Measurements from ENCODE around the gene RRAD.

Gene RRAD

DNA sequence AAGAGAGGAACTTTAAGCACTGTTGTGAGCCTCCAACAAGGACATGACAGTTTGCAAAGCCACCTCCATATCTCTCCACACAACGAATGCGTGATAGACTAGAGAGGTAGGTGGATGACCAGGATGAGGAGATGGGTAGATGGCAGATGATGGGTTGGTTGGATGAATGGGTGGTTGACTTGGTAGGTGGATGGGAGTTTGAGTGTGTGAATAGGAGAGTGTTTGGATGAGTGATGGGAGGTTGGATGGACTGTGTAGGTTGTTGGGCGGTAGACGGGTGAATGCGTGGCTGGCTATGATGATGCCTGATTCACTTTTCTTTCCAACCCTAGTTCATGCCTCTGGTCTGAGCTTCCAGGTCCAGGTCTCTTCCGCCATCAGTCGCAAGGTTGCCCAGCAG is 10.8 kb downstream of the RRAD start:
- DNase-seq, result no peak

DNA sequence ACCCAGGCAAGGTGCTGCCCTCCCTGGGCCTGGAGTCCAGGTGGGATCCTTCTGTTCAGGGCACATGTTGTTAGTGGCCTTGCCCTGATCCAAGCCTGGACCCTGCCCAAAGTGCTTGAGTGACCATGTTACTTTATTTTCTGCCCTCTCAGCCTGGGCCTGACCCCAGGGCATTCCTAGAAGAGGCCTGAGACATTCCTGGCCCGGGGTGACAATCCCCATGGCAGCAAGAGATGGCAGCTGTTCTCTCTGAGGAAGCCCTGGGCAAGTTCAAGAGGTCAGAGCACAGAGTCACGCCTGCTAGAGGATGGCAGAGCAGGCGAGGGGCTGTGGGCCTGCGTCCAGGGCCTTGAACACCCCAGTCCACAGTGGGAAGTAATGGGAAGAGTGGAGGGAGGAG is 11.6 kb downstream of the RRAD start:
- no peak for DNase-seq

DNA sequence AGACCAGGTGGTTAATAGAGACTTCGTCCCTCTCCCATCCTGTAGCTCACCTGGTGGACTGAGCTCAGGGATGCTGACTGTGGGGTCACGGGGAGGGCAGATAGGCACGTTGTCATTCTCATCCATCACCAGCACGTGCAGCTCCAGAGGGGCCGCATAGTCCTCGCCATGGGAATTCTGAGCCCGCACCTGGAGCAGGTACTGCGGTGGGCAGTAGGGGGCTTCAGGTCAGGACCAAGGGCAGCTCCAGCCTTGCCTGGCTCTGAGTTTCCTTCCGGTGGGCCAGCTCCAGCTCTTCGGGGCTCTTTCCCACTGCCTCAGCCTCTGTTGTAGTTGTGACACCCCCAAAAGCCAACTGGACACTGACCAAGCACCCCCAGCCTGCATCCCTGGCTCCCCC is 12.3 kb downstream of the RRAD start:
- DNase-seq, result no peak

DNA sequence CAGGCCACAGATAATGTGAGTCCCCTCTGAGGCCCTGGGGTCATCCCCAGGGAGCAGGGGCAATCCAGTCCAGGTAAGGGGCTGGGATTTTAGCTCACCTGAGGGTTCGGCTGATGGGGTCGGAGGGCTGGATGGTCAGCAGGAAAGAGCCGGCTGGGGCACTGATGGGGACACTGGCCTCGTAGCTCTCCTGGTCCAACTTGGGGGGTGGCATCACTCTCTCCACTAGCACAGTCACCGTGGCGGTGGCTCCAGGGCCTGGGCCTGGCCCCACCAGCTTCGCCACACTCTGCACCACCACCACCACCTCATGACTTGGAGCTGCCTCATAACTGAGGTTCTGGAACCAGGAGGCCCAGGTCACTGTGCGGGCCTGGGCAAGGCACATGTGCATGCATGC is 13.5 kb downstream of the RRAD start:
- no peak for DNase-seq

DNA sequence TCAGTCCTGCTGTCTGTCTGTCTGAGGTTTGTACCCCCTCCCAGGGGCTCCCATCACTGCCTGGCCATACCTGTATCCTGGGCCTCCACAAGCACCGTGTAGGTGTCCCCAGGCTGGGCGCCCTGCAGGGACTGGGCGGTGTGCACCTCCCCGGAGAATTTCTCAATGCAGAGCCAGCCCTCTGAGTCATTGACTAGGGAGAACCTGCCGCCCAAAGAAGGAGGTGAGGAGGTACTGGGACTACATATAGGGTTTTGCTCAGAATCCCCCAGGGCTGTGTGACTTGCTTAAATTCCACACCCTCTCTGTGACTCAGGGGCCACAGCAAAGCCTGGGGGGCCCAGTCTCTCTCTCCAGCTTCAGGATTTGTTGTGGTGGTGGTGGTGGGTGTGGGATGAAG is 14.2 kb downstream of the RRAD start:
- no peak for DNase-seq

DNA sequence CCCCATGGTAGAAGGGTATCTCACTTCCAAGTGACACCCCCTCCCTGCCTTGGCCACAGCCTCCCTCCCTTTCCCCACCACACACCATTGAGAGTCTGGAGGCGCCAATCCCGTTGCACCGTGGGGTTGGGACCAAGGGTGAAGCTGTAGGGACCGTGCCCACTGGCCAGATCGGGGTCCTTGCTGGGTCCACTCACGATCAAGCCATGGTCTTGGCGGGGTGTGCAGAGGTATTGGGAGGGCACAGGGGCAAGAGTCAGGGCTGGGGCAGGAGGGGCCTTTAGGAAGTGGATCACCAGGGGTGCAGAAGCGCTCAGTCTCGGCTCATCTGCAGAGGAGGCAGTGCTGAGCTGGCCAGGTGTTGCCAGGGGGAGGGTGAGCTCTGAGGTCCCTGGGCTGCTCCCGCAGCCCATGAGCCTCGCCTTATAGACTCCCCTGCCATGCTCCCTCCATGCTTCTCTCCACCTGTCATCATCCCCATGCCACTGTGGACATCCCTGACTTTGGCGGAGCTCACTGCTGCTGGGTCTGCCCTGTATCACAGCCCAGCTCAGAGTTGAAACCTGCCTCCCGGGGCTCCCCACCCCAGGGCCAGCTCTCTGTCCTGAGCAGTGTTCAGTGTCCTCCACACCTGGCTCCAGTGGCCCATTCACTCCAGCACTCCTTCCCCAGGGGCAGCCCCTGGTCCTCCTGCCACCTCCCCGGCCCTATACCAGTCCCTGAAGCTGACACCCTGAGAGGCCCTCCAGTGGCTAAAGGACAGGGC is 15.0 kb downstream of the RRAD start:
- no peak for DNase-seq

DNA sequence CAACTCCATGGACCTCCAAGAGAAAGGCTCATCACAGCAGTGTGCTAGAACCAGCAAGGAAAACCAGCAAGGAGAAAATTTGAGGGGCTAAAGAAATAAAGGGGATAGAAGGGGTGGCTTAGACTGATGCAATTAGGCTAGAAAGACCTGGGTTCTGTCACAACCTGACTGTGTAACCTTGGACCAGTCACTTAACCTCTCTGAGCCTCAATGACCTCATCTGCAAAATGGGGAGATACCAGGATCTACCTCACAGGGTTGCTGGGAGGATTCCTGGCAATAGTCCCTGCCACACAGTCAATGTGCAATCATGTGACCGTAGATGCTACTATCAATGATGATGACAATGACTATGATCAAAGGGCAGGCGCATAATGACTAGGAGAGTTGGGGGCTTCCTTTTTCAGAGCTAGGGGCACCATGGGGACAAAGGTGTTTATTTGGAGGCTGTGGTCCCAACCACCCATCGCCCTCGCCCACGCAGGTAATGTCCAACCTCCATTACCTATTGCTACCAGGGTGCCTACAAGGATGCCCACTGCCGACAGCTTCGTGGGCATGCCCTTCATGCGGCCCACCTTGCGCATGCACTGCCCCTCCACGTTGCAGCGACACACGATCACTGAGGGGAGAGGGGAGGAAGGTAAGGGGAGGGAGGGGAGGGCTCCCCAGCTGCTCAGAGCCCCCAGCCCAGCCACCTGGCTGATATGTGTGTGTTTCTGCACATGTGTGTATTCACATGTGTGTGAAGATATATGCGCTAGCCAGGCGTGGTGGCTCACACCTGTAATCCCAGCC is 16.4 kb downstream of the RRAD start:
- DNase-seq, result no peak

DNA sequence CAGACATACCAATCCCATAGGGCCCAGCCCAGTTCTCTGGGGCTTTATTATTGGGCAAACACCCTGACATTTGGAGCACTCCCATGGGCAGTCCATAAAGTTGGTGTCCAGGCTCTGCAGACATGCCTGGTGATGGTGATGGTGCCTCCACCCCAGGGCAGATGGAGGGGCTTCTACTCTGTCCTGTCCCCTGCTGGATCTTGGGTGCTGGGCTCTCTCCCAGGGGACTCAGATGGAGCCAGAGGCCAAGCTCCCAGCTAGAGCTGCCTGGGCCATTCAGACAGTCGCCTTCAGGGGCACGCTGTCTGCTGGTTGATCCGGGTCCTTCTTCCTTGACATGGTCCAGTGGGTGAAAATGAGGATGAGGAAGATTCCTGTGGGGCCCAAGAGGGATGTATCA is 17.2 kb downstream of the RRAD start:
- no peak for DNase-seq

DNA sequence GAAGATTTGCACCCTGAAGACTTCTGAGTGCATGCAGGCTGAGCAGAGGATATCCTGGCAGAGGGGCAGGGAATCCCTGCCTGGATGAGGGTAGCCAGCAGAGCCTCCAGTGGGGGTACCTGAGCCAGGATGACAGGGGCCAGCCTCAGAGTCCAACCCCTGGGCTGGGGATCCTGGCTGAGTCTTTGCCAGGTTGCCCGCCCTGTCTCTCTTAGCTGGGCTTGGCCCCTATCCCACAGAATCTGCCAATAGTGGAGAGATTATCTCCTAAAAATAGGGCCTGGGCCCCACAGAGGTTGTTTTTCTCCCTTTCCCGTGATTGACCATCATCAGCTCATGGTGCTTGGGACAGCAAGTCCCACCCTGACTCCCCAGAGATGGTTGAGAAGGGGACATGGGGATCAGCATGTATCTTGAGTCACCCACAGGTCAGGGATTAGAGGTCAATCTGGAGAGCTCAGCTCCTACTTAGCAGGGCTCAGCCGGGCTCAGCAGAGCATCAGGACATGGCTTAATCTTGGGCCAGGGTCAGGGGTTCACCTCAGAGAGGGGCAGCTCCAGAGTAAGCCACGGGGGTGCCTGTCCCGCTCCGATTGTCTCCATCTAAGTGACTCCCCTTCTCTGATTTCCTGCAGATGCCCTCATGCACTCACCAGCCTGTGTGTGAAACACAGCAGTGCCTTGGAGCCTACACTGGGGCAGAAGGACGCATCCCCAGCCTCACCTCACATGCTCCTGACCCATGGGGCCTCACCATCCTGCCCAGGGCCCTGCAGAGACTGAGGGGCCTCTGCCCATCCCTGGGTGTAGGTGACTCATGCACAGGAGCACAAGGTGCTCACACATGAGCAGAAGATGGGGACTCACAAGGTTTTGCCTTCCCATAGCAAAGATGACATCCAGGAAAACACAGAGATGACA is 18.2 kb downstream of the RRAD start:
- DNase-seq, result no peak

DNA sequence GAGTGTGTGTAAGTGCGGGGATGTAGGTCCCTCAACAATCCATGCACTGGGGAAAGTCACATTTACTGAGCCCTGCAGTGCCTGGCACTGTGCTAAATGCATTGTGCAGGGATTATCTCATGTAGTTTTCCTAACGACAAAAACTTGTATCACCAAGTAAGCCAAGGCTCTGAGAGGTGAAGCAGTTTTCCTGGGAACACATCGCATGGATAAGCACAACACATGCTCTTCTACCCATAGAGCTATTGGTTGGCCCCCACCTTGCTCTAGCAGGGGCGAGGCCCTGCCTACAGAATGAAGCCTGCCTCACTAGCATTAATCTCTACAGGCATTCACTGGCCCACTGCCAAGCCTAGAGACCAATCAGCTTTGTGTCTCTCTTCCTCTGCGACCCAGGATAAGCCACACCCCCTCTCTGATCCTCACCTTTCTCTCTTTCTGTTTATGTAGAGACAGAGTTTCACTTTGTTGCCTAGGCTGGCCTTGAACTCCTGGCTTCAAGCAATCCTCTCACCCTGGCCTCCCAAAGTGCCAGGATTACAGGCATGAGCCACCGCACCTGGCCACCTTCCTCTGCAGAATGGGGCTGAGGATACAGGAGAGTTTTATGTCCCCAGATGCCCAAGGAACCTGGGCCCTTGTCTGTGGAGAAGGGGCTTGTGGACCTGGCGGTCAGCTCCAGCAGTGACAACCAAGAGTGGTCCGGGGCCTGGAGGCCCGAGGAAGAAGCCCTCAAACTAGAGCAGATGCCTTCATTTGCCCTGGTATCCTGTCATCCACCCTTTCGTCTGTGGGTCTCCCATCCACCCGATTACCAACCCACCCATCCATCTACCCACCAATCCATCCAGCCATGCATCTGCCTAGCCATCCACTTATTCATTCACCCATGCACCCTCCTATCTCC is 19.4 kb downstream of the RRAD start:
- no peak for DNase-seq

DNA sequence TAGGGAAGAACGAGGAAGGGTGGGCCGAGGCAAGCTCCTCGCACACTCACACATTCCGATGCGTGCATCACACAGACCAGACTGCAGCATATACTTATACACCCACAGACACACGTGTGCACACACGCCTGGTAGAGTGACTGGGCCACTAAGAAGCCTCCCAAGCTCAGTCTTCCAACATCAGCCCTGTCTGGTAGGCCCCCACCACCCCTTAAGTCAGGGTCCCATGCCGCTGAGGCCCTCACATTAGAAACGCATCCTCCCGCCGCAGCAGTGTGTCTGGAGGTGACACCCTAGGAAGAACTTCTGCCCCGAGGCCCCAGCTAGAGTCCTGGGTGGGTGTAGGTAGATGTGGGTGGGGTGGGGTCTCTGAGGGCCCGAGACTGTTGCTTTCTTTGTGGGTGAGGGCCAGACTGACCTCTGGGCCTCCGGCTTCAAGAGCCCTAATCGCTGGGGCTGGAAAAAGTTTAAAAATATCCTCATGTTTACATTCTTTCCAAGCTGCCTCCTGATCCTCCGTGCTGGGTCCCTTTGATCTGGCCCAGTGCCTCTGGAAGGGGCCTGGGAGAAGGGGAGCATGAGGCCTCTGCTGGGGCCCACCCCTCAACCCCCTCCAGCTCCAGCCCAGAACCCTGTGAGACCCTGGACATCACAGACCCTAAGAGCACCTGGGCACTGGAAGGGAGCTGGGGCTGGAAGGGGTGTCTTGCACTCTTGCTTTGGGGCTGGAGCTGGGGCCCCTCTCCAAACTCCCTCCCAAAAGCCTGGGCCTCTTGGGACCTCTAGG is 20.3 kb downstream of the RRAD start:
- DNase-seq, result no peak

DNA sequence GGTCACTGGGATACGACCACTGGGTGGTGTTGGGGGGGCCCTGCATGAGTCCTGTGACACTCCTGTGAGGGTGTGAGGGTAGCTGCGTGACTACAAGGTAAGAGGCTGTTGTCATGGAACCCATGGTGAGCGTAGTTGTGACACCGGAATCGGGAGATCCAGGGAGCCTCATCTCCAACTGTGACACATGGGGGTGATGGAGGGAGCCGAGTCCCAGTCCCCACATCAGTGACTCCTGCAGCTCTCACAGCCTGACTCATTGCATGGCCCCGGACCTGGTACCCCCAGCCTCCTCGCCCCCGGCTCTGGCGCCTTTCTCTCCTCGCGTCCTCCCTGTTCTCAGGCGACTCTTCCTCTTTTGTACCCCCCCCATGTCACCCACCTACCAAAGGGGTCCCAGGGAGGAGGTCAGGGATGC is 20.9 kb downstream of the RRAD start:
- DNase-seq, result no peak

DNA sequence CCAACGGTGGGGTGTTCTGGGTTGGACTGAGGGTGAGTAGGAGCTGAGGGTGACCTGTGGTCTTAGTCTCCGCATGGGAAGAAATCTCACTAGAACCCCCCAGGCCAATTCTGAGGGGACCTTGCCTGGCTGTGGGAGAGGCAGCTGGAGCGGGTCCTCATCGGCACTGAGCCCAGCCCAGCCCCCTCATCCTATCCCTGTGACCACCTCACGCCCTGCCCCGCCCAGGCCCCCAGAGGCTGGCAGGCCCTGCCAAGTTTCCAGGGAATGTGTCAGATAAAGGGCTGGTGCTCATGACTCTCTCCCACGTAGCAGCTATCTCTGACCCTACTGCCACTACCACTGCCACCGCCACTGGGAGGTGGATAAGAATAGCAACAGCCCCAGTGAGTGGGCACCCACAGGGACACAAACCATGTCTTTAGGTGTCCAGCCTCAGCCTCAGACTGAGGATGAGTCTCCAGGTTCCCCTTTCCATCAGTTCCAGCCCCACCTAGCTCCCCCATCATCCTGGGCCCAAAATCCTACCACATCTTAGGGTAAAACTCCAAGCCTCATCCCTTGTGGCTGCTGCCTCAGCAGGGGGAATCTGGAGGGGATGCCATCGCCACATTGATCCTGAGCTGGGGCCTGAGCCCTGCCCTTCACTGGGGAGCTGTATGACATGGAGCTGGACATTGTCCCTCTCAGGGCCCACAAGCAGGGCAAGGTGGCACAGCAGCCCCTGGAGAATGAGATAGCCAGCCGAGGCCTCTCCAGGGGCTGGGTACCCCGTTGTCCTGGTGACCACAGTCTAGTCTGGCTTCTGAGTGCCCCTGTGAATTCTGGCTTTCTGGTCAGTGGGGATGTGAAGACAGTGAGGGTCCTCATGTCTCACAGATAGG is 21.5 kb downstream of the RRAD start:
- no peak for DNase-seq

DNA sequence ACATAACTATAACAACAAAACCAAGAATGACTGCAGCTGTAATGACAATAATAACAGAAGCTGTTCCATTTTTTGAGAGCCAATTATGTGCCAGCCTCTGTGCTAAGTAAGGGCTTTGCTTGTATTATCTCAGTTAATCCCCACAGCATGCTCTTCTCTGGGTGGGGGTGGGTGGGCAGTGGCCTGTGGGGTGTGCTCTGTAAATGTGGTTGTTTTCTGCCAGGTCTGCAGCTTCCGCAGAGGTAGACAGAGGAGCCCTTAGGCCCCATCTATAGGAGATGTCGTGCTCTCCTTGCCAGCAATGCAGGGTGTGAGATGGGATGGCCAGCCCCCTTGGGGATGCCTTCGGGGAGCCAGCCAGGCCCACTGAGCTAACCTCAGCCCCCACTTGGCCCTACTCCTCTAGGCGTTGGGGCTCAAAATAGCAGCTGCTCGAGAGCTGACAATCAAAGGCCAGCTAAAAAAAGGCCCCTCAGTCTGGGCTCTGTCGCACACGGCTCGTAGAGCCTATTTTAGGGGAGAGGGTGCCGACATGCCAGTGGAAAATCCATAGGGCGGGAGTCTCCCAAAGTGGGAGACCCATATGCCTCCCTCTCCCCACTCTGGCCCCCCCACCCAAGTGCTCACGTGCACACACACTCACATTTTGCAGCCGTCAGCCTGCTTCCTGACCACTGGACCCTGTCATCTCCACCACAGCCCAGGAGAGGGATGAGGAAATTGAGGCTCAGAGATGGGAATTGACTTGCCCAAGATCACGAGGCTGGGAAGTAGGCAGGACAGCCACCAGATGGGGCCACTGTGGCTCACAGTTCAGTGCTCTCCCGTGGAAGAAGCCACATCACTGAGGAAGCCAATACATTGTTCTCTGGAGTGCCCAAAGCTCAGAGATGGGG is 22.4 kb downstream of the RRAD start:
- peak in 1 of 2 donors; percentile 24 for DNase-seq

DNA sequence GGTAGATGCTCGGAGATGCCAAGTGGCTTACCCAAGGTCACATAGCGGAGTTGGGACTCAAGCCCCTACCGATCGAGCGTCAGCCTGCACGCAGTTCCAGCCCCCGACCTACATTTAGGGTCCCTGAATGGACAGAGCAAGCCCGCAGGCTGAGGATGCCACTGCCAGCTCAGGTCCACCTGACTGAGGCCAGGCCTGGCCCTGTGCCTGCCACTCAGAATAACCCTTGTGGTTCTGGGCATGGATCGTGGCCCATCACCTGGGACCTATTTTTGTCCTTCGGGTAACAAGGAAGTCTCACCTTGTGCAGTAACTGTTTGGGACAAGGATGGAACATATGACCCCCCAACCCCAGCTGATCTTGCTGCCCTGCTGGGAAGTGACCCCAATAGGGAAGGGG is 23.7 kb downstream of the RRAD start:
- no peak for DNase-seq

DNA sequence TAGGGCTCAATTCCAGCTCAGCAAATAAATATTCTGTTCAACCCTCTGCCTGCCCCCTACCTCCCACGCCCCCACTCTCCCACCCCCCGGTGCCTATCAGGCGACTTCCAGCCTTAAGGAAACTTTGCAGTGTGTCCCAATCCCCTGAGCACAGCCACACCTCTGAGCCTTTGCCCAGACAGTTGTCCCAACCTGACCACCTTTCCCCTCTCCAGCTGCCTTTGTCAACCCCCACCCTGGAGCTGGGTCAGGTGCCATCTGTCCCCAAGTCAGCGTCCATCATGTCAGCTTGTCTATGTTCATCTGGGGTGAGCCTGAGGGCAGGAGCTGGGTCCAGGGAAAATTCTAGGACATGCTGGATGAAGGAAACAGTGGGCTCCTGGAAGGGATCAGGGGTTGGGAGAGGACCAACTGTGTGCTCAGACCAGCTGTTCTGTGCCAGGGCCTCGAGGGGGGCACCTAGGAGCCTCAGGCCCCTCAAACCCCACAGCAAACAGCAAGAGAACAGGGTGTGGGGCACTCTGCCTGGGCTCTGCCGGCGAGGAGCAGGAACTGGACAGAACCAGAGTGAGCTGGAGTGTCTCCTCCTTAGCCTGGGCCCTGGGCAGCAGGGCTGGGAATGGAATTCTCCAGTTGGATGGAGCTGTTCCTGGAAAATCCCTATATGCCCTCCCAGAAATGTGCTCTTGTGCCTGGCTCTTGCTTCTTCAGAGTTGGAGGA is 24.5 kb downstream of the RRAD start:
- no peak for DNase-seq

DNA sequence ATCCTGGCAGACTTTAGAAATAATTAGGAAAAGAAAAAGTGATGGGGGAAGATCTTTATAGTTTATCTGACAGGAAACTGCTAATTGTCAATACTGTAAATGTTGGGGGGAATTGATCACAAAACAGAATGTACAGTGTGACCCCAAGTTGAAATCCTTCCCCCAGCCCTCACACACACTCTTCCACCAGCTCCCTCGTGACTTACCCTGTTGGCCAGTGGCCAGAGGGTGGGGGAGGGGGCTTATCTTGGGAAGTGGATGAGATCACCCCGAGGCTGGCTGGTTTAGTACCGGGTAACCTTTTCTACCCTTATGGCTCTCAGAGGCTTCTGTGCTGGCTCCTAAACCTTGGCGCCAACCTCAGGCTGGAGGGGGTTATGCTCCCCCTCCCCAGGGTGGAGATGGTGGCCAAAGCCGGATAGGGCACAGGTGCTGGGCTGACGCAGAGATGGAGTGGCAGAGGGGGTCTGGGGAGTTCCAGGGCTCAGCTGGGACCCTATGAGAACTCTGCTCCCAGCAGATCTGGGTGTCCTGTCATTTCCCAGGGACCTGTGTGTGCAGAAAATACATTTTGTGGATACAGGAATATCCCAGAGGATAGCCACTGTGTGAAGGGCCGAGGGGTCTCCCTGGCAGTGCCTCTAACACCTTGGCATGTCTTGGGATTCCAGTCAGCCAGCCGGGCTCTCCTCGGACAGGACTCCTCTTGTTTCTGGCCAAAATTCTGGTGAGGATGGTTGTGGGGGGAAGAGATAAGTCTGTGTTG is 25.2 kb downstream of the RRAD start:
- DNase-seq, result peak in 1 of 2 donors; percentile 55
